GM19467 (cell line): ENCODE measurements around the gene CYSTM1.

Source experiments
- ATAC-seq: cut with Tn5 transposase; IDR thresholded peaks from one replicate; pipeline ENCODE4 v1.9.1; 2021; ENCODE audit warnings: mild to moderate bottlenecking, moderate library complexity; ENCODE audit not compliant: unreplicated experiment

CYSTM1 gene

GRCh38 chr5:140252470-140253126 lies 77.6 kb downstream of the CYSTM1 start:
- no peak for ATAC-seq

- no peak for ATAC-seq
Observed at GRCh38 chr5:140253985-140254384, 79.0 kb downstream of the CYSTM1 start.

GRCh38 chr5:140255460-140256157 lies 80.6 kb downstream of the CYSTM1 start:
- ATAC-seq, result no peak

GRCh38 chr5:140256726-140257125 lies 81.7 kb downstream of the CYSTM1 start:
- no peak for ATAC-seq

GRCh38 chr5:140258016-140258415 lies 83.0 kb downstream of the CYSTM1 start:
- no peak for ATAC-seq

- ATAC-seq, result no peak
Observed at GRCh38 chr5:140258873-140259272, 83.9 kb downstream of the CYSTM1 start.

- ATAC-seq, result no peak
Observed at GRCh38 chr5:140259500-140259899, 84.5 kb downstream of the CYSTM1 start.

GRCh38 chr5:140260089-140260656 lies 85.2 kb downstream of the CYSTM1 start:
- no peak for ATAC-seq

- no peak for ATAC-seq
Observed at GRCh38 chr5:140261403-140262171, 86.6 kb downstream of the CYSTM1 start.

GRCh38 chr5:140262221-140262620 lies 87.2 kb downstream of the CYSTM1 start:
- no peak for ATAC-seq

GRCh38 chr5:140262839-140263238 lies 87.9 kb downstream of the CYSTM1 start:
- no peak for ATAC-seq

- ATAC-seq, result no peak
Observed at GRCh38 chr5:140265845-140266244, 90.9 kb downstream of the CYSTM1 start.

GRCh38 chr5:140266471-140267200 lies 91.6 kb downstream of the CYSTM1 start:
- no peak for ATAC-seq

- no peak for ATAC-seq
Observed at GRCh38 chr5:140267201-140267540, 92.2 kb downstream of the CYSTM1 start.

- no peak for ATAC-seq
Observed at GRCh38 chr5:140267559-140268018, 92.6 kb downstream of the CYSTM1 start.

GRCh38 chr5:140270008-140270407 lies 95.0 kb downstream of the CYSTM1 start:
- no peak for ATAC-seq

GRCh38 chr5:140273401-140273877 lies 98.5 kb downstream of the CYSTM1 start:
- ATAC-seq, result no peak

- no peak for ATAC-seq
Observed at GRCh38 chr5:140275837-140276236, 100.8 kb downstream of the CYSTM1 start.

- ATAC-seq, result no peak
Observed at GRCh38 chr5:140282266-140282665, 107.3 kb downstream of the CYSTM1 start.

- ATAC-seq, result no peak
Observed at GRCh38 chr5:140284013-140284412, 109.0 kb downstream of the CYSTM1 start.

- ATAC-seq, result no peak
Observed at GRCh38 chr5:140286424-140286823, 111.4 kb downstream of the CYSTM1 start.
